Stimulated activated CD4-positive, alpha-beta T cell treated with anti-CD3 and anti-CD28 coated beads, Interleukin-4, amount 100 ng/mL, for 4 hours (primary cell): Measurements from ENCODE around the gene KCNQ2.

Source experiments
- DNase-seq, 2 experiments: peaks; one replicate each; pipeline ENCODE4 v3.0.0-alpha.2; 2020

The KCNQ2 gene

DNA sequence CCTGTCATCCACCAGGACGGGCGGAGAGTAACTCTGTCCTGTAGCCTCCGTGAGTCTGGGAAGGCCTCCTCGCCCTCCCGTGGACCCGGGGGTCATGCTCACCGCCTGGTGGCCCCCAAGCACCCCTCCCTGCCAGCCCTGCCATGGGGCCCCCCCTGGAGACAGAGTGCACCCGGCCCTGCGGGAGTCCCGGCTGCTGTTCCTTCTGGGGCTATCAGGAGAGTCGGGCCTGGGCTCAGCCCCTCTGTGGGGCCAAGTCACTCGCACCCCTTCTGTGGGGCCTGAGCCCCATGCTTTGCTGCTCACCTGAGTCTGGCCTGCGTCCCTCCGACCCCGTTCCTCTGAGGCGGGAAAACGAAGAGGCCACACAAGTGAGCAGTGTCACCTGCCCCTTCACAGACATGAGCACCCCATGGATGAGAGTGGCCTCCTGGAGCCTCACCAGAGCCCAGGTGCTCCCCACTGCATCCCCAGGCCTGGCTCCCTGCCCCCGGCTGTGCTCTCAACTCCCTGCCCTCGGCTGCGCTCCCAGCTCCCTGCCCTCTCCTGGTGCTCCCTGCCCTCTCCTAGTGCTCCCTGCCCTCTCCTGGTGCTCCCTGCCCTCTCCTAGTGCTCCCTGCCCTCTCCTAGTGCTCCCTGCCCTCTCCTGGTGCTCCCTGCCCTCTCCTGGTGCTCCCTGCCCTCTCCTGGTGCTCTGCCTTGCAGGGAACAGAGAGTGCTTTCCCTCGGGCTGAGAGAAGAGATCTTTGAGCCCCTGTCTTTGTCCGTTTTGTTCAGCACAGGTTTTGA lies 106.7 kb downstream of the KCNQ2 start:
- DNase-seq, result no peak

DNA sequence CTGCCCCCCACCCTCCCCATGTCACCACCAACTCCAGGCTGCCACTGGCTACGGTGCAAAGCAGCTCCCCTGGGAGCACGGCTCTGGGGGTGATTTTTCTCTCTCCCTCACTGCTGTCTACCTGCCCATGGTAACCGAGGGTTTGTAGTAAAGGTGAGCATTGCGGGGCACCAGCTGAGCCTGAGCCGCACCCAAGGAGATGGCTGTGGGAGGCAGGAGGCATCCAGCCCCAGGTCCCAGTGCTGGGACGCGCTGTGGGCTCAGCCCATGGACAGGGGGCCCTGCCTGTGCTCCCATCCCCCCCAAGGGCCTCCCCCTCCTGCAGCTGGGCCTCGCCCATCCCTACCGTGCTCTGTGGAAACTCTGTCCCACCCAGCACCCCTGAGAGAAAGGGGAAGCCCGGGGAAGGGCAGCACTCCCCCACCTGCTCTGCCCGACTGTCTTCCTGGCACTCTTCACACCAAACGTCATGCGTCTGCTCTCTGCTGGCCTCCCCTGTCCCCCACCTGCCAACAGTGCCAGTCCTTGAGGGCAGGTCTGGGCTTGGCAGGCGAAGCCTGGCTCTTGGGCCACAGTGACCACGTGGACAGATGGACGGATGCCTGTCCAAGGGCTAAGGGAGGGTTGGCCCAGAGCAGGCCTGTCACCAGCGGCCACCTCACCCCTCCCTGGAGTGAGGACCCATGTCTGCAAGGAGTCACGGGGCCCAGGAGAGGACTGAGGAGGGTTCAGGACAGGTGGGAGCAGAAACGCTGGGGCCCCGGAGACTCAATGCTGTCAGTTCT lies 107.5 kb downstream of the KCNQ2 start:
- DNase-seq, result no peak

DNA sequence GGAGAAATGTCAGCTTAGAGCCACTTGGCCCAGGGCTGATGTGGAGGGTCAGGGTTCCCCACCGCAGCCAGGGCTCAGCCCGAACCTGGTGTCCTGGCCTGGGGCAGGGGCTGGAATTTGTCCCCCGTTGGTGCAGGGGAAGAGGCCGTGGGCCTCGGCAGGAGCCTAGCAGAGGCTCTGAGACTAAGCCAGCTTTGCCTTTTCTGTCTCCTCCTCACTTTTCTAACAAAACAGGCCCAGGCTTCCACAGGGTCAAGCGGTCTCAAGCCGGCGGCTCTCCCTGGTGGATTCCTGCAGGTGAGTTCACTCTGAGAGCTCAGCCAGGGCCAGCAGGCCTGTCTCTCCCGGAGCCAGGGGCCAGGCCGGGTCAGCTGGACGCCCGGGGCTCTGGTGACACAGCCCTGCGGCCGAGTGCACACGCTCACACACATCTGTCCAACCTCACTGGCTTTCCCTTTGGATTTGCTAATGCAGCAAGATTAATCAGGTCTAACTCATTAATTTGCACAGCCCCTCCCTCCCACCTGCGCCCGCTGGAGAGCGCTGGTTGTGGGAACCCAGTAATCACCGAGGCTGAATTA lies 108.4 kb downstream of the KCNQ2 start:
- DNase-seq, result no peak

DNA sequence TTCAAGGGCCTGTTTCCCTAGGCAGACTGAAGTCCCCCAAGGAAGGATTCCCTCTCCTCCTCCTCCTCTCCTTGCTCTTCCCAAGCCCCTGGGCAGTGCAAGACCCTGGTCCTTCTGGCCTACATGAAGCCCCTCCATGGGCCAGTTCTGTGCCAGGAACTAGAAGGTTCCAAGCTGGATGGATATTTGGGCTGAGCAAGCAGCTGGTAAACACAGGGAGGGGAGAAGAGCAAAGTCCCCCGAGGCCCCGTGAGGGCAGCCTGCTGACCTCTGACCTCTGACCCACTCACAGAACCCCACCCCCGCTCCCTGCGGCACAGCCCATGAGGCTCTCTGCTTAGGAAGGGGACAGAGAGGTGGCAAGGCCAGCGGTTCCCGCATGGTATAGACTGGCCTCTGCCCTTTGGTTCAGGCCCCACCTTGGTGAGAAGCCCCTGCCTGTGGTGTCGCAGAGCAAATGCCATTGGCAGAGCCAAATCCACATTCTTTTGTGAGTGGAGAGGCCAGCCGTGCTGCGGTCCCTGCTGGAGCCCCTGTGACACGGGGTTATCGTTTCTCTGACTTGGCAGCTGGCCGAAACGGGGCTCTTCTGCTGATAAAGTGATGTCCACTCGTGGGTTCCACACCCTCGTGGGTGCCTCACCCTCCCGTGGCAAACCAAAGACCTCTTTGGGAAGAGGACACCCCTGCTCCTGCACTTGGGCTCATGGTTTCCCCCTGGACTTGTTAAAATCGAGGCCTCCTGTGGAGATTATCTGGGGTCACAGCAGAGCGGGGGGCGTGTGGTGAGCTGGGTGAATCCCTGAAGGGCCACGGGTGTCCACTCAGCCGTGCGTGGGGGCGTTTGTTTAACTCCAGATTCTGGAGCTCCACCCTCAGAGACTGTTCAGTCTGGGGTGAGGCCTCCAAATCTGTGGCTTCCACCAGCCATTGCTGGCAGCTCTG lies 109.2 kb downstream of the KCNQ2 start:
- DNase-seq, result no peak

DNA sequence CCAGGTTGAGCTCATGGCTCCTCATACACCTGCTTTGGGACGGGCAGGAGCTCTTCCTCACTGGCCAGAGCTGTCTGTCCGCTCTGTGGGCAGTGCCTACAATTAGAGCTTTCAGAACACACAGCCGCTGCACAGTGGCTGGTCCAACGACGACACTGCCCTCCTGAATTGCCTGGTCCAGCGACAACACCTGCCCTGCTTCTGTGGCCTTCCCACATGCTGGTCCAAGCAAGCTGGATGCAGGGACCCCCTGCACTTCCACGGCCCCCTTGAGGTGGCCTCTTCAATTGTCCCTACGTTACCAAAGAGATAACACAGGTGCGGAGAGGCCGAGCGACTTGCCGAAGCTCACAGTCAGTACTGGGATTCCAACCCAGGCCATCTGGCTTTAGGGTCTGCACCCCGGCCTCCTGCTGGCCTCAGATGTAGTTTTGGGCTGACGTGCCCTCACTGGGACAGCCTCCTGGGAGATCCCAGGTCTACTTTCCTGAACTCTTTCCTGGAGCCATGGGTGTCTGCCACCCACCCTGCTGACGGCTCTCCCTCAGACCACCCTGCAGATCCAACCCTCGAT lies 109.9 kb downstream of the KCNQ2 start:
- no peak for DNase-seq

DNA sequence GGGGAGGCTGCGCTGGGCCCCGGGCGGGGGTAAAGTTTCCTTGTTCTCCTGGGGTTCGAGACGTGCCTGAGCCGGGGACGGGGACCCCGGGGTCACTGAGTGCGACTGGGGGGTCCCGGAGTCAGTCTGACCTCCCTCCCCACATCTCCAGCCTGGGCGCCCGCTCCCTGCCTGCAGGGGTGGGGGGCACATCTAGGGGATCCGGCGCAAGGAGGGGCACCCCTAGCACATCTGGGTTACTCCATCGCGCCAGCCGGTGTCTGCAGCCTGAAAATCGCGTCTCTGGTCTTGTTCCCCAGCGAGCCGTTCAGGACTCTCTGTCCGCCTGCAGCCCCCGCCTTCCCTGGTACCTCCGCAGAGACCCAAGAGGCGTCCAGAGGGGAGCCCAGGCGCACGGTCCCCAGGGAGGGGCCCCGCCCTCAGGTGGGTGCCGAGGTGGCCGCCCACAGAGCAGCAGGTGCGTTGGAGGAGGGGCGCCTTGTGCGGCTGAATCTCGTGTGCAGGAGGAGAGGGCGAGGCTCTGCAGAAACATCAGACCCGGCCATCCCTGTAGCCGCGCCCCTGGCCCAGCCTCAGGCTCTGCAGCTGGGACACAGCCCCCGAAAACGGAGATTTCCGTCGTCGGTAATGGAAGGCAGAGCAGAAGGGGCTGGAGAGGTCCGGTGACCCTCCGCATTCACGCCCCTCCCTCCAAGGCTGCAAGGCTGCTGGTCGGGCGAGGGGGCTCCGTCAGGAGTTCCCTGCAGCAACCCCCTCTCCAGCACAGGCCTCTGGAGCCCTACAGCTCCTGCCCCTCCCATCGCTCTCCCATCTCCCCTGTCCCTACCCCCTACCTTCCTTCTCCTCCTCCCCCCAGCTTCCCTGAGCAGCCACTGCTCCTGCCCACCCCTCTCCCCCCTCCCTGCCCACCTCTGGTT lies 110.7 kb downstream of the KCNQ2 start:
- DNase-seq, result no peak

DNA sequence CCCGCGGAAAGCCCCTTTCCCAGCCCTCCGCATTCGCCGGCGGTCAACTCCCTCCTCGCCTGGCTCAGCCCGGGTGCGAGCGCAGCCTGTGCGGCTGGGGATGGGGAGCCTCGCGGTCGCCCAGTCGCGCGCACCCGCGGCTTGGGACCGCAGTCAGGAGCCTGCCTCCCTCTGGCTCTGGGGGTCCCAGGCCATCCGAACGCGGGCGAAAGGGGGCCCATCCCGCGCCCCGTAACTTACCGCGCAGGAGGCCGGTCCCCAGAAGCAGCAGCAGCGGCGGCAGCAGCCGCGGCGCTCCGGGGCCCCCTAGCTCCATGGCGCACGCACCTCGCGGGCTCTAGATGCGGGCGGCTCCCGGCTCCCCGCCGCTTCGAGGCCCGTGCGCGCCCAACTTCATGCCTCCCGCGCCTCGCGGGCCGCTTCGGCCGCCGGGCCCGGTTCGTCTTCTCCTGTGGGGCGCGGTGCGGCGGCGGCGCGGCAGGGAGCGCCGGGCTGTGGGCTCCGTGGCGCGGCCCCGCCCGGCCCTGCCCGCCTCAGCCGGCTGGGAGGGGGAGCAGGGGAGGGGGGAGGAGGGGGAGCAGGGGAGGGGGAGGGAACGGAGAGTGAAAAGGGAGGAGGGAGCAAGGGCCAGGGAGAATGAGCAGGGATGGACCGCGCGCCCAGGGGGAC lies 111.5 kb downstream of the KCNQ2 start, which contains the start of gene CHRNA4:
Gene CHRNA4, minus strand, starts transcription at position 500 of the 669 bp plus-strand sequence. Its CDS starts 184 bp downstream, at position 316.
- DNase-seq, result no peak

DNA sequence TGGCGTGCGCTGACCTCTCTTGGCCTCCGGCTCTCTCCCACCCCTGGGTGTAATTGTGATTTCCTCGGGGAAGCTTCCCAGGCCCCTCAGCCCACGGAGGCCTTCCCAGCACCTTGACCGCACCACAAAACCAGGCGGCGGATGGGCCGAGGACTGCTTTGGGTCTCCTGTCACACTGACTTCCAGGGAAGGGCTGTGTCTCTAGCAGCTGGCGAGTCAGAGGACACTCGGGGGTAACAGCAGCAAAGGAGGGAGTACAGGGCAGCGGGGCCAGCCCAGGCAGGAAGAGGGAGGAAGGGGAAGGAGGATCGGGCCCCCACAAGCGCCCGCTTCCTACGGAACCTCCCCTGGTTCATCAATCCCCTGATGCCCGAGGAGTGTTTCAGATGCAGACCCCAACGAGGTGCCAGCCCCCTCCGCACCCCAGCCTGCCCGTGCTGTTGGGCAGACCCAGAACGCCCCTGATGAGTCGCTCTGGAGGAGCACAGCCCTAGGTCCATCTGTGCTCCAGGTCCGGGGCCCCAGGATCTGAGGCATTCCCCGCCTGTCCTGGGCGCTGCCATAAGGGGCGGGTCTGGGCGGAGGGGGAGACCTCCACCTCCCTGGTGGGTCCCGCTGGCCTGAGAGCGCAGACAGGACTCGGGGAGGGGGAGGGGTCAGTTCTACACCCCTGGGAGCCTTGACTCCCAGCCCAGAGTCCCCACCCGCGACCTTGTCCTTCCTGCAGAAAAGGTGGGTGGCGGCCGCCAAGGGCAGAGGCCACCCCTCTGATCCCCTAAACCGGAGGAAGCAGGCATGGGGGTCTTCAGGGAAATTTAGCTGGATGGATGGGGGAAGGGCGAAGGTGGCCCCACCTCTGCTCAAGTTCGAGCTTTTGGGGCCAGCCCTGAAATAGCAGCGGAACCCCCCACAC lies 112.3 kb downstream of the KCNQ2 start:
- DNase-seq, result no peak

DNA sequence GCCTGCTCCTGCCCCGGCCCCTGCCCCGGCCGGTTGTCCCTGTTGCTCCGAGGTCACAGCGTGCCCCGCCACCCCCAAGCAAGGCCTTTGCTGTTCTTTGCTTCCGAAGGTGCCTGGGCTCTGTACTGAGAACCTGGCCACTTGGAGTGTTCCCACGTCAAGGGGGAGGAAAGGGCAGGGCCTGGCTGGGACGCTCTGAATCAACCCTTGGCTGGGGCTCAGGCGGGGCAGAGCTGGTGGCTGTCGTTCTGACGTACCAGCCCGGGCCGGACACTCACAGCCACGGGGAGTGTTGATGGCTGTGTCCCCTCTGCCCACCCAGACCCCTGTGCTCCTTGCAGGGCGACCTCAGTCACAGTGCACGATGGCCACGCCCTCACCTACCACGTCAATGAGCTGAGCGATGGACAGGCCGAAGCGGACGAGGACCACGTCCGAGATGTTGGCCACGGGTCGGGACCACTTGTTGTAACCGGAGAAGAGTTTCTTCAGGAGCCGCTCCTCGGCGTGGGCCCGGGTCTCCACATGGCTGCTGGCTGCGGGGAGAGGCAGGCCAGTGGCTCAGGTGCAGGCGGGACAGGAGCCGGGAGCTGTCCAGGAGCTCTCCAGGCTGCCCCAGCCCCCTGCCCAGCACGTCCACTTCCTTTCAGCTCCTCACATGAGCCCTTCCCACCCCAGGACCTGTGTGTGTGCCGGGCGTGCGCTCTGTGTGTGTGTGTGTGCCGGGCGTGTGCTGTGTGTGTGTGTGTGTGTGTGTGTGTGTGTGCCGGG lies 113.1 kb downstream of the KCNQ2 start:
- no peak for DNase-seq

DNA sequence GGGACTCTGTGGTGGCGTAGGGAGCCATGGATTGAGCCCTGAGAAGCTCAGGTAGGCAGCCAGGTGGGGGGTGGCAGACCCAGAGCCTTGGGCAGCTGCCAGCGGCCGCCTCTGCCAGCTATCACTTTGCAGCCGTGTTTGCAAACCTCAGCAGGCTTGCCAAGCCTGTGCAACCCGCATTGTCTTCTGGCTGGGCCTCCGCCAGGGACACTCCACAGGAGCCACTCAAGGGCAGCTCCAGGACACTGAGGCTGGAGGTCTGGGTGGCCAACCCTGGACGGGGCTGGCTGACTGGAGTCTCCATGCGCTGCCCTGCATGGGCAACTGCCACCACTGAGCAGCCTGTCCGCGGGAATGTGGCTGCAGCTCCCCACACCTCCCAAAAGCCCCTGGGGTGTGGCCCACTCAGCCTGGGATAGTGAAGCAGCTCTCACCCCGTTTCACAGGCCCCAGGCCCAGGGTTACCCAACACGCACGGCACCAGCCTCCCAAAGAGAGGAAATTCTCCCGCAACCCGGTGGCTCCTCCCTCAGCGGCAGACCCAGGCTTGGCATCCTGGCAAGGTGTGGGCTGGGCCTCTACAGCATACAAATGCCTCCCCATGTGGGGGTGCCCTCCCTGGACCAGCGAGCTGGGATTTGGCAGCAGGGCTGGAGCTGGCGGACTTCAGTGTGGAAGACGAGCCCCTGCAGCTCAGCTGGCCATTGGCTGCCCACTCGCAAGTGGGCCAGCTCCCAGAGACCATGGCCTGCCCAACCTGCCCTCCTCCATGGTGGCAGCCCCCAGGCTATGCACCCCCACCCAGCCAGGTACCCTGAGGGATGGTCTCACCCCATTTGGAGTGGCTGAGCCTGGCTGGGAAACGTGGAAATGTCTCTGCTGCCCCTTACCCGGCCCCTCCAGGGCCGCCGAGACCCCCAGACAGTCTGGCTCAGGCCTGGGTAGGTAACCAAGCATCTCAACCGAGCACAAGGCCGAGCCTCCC lies 114.2 kb downstream of the KCNQ2 start:
- no peak for DNase-seq

DNA sequence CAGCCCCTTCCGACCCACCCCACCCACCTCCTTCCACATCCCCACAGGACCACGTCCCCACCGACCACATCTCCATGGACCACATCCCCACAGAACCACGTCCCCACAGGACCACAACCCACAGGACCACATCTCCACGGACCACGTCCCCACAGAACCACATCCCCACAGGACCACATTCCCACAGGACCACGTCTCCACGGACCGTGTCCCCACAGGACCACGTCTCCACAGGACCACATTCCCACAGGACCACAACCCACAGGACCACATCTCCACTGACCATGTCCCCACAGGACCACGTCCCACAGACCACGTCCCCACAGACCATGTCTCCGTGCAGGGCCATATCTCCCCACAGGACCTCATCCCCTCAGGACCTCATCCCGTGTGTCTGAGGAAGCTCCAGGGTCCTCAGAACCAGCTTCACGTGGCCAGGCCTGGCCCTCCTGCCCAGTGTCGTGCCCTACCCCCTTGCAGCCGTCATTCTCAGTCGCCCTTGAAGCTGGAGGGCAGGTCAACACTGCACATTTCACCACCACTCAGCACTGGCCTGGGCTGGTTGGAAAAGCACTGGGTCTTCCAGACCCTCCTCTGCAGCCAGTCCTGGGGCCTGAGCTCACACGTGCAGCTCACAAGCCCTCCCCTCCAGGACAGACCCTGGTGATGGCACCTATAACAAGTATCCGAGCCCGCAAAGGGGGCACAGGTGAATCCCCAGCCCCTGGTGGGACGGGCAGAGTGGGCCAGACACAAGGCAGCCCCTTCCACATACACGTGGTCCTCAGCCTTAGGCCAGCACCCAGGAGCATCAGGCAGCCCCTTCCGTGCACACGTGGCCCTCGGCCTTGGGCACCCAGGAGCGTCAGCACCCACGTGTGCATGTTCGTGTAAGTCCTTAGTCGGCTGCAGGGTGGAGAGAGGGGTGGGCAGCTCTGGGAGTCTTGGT lies 115.2 kb downstream of the KCNQ2 start:
- no peak for DNase-seq

DNA sequence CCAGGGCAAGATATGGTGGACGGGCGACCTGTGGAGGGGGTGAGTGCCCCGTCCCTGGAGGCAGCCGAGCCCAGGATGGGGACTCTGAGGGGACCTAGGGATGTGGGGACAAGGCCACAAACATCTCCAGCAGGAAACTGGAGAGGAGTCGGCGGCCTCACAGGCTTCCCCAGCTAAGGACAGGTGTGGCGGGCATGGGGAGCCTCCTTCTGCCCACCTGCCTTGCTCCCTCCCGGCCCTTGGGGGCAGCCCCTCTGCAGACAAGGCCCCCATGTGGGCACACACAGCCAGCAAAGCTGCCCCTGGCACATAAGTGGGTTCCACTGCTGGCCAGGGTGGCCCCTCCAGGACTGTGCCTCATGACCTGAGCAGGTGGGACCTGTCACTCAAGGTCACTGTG lies 115.9 kb downstream of the KCNQ2 start:
- DNase-seq, result no peak

DNA sequence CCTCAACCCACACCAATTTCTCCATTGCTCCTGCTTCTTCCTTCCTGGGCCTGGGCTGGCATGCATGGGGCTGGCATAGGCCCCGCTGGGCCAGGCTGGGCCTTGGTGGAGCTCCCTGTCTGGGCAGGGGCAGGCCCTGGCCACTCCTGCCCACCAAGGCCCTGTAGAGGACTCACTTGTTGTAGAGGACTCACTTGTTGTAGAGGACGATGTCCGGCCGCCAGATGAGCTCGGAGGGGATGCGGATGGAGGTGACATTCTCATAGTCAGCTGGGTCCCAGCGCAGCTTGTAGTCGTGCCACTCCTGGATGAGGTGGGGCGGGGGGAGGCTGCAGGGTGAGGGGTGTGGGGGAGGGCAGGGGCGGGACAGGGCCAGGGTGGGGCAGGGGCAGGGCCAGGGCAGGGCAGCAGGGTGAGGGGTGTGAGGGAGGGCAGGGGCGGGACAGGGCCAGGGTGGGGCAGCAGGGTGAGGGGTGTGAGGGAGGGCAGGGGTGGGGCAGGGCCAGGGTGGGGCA lies 116.6 kb downstream of the KCNQ2 start:
- no peak for DNase-seq

DNA sequence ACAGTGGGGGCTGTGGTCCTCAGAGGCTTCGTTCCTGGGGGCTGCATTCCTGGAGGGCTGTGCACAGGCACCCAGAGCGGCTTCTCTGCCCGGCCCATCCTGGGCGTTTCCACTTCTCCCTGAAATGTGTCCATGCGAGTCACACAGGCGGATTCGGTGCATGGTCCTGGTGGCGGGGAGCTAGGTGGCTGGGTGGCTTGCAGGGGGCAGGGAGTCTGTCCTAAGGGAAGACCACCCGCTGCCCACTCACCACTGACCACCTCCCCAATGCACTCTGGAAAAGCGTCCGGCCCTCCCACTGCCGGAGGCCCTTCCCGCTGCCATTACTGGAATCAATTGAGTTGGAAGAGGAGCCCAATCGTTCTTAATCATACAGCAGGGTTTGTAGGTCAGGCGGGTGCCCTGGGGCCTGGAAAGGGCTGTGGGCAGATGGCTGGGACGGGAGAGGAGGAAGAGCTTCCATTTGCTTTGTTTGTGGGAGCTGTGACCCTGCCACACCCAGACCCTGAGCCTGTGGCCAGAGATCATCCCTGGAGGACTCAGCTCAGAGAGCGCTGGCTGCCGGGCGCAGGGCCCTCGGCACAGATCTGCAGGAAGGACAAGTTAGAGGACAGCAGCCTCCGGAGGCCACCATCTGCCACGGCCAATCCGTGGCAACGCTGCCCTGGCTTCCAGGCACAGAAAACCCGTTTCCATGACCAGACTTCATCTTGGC lies 117.7 kb downstream of the KCNQ2 start:
- DNase-seq, result no peak

DNA sequence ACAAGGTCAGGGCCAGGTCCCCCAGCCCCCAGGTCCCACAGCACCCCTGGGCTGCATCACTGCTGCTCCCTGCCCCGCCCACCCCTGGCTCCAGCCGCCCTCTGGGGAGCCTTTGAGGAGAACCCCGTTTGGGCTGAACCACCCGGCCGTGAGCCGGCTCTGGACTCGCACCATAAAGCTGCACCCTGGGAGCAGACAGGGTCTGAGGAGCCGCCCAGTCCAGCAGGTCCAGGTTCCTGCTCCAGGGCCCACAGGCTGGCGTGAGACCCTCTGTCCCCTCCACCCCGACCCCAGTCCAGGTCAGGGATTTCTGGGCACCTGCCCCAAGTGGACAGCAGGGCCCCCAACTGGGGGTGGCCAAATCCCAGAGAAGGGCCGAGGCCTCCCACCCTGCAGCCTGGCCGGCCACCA lies 119.6 kb downstream of the KCNQ2 start:
- DNase-seq, result no peak
